ENCODE measurements around the gene MRPS27.

DNA sequence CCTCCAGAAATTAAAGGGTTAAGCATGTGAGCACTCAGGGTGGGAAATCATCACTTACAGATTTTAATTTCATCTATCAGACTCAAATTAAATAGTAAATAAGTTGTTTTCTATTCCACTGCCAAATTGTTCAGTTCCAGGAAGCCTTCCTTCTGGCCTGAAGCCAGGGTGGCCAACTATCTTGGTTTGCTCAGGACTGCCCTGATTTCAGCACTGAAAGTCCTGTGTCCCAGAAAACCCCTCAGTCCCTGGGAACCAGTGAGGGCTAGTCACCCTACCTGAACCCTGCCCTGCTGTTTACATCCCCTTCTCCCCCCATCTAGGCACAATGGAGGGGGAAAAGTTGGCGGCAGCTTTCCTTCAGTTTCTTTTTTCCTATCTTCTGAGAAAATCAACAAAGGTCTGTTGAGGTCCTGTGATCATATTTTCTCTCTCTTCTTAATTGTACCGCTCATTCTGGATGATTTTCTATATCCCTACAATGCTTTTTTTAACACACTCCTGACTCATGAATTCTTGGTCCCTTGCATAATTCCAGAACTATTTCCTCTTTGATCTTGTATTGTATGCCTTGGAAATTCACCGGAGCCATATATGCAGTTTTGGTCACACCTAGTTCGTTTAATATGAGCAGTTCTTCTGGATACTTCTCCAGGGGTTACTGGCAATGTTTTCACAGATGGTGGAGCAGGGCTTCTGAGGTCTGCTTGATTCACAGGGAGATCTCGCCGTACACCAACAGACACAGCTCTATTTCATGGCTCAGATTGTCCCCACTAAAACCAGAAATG is 109.0 kb downstream of the MRPS27 start:
- TF ChIP-seq SIN3A (IDR thresholded peaks at IDR 0.05; ENCODE audit: borderline replicate concordance, insufficient read depth, low read length) = no peak
- TF ChIP-seq TAF1 (IDR thresholded peaks at IDR 0.05; ENCODE audit: borderline replicate concordance, insufficient read depth, low read length) = no peak
- no peak for TF ChIP-seq POLR2AphosphoS5 (IDR thresholded peaks at IDR 0.05; ENCODE audit: low read depth, low read length)
- TF ChIP-seq, protein P1, sequence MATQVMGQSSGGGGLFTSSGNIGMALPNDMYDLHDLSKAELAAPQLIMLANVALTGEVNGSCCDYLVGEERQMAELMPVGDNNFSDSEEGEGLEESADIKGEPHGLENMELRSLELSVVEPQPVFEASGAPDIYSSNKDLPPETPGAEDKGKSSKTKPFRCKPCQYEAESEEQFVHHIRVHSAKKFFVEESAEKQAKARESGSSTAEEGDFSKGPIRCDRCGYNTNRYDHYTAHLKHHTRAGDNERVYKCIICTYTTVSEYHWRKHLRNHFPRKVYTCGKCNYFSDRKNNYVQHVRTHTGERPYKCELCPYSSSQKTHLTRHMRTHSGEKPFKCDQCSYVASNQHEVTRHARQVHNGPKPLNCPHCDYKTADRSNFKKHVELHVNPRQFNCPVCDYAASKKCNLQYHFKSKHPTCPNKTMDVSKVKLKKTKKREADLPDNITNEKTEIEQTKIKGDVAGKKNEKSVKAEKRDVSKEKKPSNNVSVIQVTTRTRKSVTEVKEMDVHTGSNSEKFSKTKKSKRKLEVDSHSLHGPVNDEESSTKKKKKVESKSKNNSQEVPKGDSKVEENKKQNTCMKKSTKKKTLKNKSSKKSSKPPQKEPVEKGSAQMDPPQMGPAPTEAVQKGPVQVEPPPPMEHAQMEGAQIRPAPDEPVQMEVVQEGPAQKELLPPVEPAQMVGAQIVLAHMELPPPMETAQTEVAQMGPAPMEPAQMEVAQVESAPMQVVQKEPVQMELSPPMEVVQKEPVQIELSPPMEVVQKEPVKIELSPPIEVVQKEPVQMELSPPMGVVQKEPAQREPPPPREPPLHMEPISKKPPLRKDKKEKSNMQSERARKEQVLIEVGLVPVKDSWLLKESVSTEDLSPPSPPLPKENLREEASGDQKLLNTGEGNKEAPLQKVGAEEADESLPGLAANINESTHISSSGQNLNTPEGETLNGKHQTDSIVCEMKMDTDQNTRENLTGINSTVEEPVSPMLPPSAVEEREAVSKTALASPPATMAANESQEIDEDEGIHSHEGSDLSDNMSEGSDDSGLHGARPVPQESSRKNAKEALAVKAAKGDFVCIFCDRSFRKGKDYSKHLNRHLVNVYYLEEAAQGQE (IDR thresholded peaks at IDR 0.05; ENCODE audit: insufficient read depth in 1 of 2, low read depth in 2 of 2, low read length in 2 of 2) = no peak
